Fibroblast of skin of right quadriceps (primary cell): ENCODE results near the gene OTOP3.
A peak's percentile ranks its signal among the peaks of the same experiment; 100 is the strongest.

ENCODE experiments used
- DNase-seq: peaks from one replicate; pipeline ENCODE4 v3.0.0-alpha.2; 2013

Gene OTOP3

DNA sequence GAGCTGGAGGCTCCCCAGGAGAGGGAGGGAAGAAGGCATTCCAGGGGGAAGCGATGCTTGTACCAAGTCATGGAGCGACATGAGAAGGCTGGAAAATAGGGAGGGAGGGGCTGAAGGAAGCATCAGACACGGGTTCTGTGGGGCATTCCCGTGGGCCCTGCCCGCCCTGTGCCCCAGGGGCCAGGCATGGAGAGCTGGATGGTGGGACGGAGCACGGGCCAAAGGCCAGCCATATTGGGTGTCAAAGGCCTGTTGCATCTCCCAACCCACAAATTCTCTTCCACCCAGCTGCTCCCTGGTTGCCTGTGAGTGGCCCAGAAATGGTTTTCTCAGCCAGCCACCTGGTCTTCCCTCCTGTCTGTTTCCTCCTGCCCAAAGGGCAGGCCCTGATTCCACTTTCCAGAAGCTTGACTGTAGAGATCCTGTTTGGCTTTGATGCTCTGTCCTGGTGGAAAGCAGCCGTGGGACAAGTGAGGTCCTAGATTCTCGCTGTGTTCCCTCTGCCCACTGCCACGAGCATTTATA, 54.9 kb downstream of the OTOP3 start:
- DNase-seq = no peak

DNA sequence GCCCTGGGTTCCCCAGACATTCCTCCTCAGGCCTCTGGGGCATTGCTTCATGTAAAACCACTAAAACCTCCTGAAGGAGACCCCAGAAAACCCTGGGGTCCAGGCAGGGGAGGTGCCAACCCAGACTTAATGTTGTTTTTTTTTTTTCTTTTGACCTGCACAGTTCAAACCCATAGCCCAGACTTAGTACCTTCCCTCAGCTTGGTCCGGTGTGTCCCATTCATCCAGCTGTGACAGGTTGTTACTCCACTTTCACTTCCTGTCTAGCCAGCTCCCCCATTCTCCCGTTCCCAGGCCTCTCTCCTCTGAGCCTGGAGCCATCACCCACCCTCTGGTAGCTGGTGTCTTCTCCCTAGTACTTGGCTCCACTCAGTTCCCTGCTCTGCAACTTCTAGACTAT, 56.5 kb downstream of the OTOP3 start:
- no peak for DNase-seq

DNA sequence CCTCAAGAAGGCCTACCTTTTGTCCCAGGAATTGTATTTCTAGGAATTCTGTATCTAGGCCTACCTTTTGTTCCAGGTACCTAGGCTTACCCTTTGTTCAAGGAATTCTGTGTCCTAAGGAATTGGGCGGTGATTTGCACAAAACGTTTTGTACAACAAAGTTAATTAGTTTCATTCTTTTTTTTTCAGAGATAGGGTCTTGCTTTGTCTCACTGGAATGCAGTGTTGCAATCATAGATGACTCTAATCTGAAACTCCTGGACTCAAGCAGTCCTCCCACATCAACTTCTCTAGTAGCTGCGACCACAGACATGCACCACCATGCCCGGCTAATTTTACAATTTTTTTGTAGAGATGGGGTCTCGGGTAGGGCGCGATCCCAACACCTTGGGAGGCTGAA, 58.7 kb downstream of the OTOP3 start:
- peak; percentile 75 for DNase-seq

DNA sequence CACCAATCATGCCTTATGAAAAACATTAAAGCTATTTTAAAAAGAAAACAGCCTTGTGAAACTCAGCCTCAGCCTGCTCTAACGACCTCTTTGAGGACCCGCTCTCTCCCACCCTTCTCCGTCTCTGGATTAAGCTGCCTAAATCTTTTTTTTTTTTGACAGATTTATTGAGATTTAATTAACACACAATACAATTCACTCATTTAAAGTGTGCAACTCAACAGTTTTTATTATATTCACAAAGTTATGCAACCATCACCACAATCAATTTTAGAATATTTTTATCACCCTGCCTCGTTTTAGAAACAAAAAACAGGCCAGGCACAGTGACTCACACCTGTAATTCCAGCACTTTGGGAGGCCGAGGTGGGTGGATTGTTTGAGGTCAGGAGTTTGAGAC, 60.1 kb downstream of the OTOP3 start:
- DNase-seq = no peak

DNA sequence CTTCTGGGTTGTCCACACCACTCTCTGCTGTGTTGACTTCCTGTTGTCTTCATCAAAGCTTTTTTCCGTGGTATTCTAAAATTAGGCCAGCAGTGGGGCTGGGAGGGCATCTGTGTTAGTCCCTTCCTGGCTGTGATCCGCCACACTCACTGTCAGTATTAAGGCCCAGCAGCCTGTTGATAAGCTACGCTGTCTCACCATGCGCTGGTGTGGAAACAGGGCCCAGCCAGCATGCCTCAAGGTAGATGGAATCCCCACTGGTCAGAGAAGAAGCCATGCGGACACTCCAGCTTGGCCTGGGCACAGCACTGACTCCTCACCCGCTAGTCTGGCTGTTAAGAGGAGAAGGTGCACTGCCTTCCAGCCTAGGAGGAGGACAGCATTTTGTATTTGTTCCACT, 63.1 kb downstream of the OTOP3 start:
- no peak for DNase-seq

DNA sequence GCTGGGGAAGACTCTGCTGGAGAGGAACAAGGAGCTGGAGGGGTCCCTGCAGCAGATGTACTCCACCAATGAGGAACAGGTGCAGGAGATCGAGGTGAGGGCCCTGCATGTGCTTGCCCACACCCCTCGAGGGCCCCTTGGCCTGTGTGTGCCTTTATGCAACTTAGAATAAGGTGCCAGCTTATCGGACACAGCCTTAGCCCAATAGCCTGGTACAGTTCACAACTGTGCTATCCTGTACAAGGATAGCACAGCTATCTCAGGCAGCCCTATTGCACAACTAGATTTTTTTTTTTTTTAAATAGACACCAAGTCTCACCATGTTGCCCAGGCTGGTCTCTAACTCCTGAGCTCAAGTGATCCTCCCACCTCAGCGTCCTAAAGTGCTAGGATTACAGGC, 63.8 kb downstream of the OTOP3 start:
- DNase-seq = no peak
